HPDE6-E6E7 (cell line): ENCODE results near the gene FAM20C.
"Not testable (repeated sequence)": the region's sequence is repeated elsewhere in the genome, so short reads cannot be mapped to it uniquely, and the experiment has no call there.

Experiments
- DNase-seq: peaks from one replicate; pipeline ENCODE4 v3.0.0; 2011; ENCODE audit warnings: missing footprints; ENCODE audit errors: extremely low spot score

FAM20C gene

DNA sequence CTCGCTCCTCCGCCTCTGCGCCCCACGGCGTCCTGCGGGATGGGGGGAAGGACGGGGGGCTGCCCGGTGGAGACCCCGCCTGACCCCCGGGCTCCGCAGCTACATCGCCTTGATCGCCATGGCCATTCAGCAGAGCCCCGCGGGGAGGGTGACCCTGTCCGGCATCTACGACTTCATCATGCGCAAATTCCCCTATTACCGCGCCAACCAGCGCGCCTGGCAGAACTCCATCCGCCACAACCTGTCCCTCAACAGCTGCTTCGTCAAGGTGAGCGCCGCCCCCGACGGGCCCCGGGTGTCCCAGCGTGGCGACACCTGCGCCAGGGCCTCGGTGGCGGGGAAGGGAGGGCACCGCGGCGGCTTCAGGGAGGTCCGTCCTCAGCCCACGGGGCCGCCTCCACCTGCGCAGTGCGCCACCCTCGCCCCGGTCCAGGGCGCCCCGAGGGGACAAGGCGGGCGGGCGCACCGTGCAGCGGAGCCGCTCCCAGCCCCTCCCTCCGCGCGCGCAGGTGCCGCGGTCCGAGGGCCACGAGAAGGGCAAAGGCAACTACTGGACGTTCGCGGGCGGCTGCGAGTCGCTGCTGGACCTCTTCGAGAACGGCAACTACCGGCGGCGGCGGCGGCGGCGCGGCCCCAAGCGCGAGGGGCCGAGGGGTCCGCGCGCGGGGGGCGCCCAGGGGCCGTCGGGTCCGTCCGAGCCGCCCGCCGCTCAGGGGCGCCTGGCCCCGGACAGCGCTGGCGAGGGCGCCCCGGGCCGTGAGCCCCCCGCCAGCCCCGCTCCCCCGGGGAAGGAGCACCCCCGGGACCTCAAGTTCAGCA is 98.4 kb downstream of the FAM20C start:
- no peak for DNase-seq

DNA sequence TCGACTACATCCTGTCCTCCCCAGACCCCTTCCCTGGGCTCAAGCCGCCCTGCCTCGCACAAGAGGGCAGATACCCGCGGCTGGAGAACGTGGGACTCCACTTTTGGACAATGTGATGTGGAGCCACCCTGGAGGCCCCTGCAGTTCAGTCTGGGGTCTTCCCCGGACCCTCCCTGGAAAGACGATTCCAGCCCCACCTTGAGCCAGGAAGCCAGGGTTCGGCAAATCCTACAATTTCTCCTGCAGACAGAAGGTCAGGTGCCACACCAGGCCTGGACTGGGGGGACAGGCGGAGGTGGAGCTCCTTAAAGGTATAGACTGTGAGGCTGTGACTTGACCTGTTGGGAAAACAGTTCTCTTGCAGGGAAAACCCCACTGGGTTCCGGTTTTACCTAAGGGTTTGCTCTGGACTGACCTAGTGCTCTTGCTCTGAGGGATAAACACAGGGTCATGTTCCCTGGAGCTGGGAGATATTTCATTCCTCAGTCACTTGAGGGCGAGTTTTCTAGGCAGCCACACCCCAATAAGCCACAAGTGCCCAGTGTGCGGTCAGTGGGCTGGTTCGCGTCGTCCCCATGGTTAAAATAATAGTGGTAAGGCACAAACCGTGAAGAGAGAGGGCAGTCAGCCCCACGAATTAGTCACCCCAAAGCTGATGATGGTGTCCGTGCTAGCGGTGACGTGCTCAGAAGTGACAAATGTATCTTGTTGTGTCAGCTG is 99.2 kb downstream of the FAM20C start:
- DNase-seq: no peak

DNA sequence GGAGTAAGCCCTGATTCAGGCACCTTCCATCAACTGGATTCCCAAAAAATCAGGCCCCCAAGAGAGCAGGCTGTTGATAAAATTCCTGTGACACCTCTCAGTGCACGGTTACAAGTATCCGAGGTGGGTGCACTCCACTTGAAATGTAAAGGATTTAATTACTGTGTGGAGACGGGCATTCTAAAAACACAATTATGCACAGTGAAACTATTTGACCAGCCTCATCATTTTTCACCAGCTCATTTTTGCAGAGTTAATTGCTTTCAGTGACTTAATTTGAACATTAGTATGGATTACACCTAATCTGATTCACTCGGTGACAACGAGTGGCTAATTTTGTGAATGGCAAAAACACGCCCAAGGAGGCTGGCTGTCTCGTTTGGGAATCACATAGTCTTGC is 99.9 kb downstream of the FAM20C start:
- DNase-seq: no peak

DNA sequence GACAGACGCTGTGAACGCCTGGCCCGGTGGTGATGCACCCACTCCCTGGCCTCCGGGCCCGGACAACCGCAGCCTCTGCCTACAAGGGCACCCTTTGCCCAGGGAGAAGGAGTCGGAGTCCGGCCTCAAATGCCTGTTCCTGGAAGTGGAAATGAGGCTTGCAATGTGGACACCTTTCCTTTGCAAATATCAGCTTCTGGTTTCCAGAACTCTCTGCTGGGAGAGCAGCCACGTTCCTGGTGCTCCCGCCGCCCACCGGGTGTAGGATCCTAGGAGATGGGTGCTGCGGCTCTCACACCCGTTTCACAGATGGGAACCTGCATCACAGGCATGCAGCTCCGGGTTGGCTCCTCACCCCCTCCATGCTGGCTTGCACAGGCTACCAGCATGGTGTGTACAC is 100.5 kb downstream of the FAM20C start:
- no peak for DNase-seq

DNA sequence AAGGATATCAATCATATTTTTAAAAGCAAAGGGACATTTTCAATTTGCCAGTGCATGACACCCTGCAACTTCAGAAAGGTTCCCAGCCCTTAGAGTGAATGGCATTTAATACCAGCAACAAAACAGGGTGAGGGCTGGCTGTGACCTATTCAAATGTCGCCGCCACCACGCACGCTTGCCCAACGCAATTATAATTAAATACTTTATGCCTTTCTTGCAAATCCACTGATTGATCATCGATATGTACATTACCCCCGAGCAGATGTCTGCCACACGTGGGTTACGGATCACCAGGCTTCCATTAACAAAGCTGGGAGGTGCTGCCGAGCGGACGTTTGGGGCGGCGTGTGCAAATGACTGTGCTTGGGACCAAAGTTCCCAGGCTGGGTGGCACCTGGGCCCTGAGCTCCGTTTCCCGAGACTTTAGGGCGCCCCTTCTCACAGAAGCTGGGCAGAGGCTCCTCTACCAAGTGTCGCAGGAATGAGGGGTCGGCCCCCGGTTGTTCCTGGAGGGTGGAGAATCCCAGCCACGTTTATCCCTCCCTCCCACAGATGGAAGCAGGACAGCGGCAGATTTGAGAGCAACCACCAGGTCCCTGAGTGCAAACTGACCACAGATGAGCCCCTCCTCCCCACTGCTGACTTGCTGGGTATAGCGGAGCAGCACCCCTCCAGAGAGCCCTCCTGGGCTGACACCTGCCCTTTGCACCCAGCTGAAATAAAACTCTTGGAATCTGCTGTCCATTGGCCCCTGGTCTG is 101.5 kb downstream of the FAM20C start:
- DNase-seq: no peak

DNA sequence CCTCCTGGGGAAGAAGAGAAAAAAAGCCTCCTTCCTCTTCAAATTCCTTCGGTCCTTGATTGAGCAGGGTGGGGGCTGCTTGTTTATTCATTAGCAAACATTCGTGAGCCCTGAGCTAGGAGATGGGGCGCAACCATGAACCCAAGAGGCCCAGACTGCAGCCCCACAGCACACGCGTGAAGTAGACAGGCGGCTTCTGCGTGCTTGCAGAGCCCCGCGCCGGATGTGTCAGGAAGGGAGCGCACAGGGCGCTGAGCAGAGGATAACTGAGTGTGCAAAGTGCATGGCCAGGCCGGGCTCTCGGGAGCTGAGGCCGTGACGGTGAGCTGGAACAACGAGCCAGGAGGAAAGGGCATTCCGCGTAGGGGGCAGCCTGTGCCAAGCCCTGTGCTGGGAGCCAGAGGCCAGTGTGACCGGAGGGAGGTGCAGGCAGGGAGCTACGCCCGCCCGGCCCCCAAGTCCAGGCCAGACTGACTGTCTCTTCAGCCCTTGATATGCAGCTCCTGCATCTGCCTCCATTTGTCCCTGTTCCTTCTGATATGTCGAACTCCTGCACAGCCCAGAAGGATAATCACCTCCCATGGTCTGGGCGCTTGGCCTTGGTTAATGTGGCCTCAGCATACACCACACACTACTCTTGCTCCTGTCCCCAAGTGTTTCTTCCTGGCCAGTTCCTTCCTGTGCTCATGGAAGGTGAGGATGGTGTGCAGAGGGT is 102.2 kb downstream of the FAM20C start:
- no peak for DNase-seq

DNA sequence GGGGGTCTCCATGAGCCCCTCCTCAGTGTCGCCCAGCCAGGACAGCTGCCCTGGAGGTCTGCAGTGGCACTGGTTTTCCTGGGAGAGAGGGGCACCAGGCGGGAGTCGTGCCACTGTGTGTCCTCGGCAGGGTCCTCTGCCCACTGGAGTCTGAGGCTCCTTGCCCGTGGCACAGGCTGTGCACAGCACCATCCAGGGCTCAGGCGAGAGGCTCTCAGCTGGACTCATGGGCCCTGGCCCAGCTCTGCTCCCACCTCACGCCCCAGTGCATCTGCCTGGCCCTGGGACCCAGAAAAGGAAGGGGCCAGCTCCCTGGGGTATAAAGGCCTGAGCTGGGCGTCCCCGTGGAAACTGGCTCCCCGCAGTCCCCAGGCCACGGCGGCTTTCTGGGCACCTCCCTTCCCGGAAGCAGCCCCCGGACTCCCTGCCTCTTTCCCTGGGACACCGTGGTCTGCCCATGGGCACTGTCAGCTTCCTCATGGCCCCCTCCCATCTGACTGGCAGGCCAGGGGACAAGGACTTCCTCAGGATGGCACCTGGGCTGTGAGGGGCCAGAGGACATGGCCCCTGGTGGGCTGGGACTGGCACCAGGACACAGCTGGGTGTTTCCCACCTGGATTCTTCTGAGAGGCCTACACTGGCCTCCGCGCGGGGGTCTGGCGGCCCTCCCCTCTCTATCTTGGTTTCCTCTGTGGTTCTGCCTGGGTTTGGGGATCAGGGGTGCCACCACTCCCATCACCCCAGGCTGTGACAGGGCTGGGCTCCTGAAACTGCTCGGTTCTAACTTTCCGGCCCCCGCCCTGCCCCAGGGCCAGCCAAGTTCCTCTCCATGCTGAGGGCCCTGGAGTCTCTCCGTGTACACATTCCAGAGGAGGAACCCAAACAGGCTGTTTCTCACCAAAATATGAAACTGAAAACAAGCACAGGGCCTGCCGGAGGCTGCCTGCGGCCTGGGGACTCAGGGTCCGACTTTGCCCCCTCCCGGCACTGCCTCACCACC is 103.1 kb downstream of the FAM20C start:
- no peak for DNase-seq

DNA sequence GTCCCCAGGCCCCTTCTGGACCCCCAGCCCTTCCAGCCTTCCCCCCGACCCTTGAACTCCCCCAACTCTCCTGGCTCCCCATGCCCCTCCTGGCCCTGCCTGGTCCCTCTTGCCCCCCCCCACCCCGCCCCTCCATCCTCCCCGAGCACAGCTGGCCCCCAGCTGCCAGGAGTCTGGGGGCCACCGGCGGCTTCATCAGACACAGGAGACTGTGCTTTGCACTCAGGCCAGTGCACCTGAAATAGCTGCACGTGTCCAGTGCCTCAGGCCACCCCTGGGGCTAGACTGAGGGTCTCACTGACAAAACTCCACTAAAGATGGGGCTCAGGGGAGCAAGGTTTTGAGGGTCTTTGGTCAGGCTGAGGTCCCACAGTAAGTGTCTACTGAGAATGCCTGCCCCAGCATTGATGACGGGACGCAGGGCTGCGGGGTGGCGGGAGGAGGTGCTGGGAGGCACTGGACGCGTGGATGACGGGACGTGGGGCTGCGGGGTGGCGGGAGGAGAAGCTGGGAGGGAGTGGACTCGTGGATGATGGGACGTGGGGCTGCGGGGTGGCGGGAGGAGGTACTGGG is 104.1 kb downstream of the FAM20C start:
- DNase-seq: no peak

DNA sequence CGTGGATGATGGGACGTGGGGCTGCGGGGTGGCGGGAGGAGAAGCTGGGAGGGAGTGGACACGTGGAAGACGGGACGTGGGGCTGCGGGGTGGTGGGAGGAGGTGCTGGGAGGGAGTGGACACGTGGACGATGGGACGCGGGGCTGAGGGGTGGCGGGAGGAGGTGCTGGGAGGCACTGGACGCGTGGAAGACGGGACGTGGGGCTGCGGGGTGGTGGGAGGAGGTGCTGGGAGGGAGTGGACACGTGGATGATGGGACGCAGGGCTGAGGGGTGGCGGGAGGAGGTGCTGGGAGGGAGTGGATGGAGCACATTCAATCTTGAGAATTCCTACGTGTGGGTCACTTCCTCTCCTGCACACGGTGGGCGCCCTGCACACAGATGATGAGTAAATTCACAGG is 104.8 kb downstream of the FAM20C start:
- DNase-seq: not testable (repeated sequence)

DNA sequence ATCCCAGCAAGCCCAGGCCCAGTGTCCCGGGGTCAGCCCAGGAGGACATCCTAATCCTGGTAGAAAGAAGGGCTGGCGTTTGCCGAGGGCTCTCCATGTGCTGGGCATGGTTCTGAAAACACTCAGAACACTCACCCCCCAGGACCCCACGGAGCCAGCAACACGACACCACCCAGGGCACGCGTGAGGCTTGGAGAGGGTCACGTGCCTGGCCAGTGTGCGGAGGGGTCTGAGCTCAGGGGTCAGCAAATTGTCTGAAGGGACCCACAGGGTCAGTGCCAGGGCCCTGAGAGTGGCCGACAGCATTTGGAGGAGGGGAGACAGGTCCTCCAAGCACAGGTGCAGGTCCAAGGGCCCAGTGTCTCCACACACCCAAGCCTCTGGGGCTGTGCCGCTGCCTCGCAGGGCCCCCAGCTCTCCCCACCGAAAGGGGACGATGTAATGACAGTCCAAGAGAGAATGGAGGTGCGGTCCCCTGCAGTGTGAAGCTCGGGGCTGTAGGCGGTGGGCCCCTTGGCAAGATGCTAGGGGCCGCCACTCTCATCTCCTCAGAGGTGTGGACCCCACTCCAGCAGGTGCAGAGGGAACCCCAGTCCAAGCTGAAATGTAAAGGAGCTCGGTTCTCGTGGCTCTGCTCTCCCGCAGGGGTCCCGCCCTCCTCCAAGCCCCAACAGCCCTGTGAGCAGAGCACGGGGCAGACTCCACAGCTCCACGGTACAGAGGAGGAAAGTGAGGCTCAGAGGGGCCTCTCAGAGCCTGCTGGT is 105.4 kb downstream of the FAM20C start:
- no peak for DNase-seq

DNA sequence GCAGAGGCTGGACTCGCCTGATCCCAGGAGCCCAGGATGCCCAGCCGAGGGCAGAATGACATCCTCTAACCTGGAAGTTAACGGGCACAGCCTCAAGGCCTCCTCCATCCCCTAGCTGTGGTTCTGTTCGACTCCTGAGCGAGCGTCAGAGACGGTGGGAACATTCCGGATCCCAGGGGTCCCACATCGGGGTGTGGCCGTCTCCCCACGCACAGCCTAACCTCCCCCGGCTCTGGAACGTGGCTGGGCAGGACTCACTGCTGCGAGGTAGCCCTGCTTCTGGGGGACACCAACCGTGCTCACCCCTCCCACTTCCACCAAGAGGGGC is 106.0 kb downstream of the FAM20C start:
- no peak for DNase-seq

DNA sequence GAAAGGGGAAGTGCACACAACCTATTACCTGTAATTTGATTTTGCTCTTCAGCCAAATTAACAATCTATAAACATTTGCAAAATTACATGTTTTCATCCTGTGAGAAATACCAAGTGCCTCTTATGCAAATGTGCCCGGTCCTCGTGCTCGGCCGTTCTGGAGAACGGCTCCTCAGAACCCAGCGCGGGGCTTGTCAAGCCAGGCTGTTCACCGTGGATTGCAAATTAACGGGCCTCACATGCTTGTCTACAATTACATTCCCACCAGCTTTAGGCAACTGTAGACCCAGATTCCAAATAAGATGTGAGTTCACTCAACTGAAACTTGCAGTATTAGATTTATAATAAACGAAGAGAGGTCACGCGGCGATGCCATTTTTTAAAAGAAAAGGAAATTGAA is 106.4 kb downstream of the FAM20C start:
- no peak for DNase-seq

DNA sequence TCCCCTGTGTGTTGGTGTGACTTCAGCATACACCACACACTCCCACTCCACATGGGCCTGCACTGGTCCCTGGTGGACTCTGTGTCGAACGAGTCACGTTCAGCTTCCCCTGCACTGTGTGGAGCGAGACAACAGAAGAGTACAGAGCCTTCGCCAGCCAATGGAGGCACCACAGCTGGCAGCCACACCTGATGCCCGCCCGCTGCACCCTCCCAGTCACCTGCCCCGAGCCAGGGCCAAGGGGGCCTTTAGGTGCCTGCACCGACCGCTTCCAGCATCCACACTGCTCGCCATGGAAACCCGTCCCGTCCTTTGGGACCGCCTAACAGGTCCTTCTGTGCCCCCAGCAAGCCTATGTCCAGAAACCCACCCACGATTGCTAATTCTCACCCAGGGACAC is 106.8 kb downstream of the FAM20C start:
- no peak for DNase-seq

DNA sequence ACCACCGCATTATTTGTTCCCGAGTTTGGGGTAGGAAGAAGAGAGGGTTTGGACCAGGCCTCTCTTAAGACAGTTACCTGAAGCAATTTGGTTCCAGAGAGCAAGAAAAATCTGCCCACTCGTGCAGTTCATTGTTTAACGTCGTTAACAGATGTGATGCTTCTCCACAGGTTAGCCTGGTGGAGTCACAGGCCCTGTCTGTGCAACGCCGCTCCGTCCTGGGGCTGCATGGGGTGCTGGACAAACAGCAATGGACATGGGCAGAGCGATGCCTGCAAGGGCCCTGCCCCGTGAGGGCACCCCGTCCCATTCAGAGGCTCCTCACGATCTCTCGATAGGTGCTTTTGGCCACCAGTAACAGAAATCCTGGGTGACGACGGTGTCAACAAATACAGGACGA is 107.3 kb downstream of the FAM20C start:
- no peak for DNase-seq

DNA sequence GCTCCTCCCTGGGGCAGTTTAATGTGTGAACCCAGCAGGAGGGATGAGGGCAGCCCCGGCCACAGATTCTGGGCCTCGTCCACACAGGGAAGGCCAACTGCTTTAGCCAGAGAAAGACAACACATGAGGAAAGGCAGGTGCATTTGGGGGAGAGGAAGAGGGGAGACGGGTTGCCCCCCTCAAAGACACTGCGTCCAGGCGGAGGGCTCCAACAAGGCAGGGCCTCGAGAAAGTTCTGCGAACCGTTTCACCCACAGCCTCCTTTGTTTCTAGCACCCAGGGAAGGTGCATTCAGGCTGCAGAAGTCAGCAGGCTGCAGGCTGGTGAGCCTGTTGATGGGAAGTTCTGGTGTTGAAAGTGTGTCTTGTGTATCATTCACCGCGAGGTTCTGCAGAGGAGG is 107.7 kb downstream of the FAM20C start:
- DNase-seq: no peak

DNA sequence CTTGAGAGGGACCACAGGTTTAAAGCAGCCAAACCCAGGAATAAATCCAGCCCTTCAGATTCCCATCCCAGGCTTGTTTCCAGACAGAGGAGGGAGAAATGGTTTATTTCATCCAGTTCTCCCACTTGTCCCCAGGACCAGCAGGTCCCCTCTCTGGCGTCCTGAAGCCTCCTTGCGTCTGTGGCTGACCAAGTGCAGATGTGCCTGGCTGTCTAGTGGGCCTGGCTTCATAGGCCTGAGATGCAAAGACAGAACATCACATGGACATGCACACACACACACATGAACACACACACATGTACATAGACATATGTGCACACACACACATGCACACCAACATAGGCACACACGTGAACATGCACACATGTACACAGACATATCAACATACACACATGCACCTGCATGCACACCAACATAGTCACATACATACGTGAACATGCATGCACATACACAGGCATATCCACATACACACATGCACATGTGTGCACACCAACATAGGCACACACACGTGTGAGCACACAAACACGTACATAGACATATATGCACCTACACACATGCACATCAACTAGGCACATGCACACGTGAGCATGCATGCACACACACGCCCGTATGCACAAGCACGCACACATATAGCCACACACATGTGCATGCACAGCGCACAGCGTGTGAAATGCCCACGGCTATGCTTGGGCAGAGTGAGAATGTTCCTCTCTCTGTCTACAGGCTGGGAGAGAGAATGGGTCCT is 108.3 kb downstream of the FAM20C start:
- no peak for DNase-seq

DNA sequence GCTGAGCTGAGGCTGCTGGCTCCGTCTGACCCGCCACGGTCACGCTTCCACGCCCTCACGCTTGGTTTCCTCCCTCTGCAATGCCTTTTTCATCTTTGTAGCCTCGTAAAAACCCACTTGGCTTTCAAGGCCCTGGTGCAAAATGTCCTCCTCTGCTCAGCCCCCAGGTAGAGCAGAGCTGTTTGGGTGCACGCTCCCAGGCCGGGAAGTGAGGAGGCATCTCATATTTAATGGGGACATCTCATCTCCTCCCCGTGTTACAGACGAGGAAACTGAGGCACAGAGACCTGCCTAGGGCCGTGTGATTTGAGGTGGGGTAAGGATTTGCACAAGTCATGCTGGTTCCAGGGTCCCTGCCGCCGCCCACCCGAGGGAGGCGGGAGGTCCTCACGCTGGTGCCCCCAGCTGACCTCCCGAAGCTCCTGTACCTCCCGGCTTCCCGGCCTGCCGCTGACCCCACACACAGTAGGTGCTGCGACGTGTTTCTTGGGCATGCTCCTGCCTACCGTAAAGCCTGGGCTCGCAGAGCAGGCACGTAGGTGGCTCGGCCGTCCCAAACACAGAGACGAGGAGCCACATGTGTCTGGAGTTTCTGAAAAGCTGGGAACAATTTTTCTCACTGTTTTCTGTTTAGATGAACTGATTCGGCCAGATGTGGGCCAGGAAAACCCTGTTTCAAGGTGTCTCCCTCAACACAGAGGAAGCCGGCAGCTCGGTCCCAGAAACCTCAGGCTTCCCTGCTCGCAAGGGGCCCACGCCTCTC is 109.1 kb downstream of the FAM20C start:
- DNase-seq: no peak
